Nephron (organoid): ENCODE data around the gene INTS11.
A peak's percentile ranks its signal among the peaks of the same experiment; 100 is the strongest.

Source experiments
- H3K27ac Mint-ChIP-seq, 3 experiments: 2 replicates each; pipeline ENCODE4 v1.8.0; 2020; ENCODE audit warnings: mixed read lengths in 3 of 3, mild to moderate bottlenecking in 2 of 3, moderate library complexity in 1 of 3
- H3K27me3 Mint-ChIP-seq: 2 replicates; pipeline ENCODE4 v1.8.0; 2021; ENCODE audit warnings: low read depth, mild to moderate bottlenecking, moderate library complexity, mixed read lengths
- H3K36me3 Mint-ChIP-seq: 2 replicates; pipeline ENCODE4 v1.8.0; 2020; ENCODE audit warnings: low read depth, mixed read lengths
- H3K4me1 Mint-ChIP-seq: 2 replicates; pipeline ENCODE4 v1.8.0; 2020; ENCODE audit warnings: mixed read lengths
- H3K4me3 Mint-ChIP-seq, 3 experiments: 2 replicates each; pipeline ENCODE4 v1.8.0; 2020; ENCODE audit warnings: mild to moderate bottlenecking in 3 of 3, mixed read lengths in 3 of 3, moderate library complexity in 2 of 3
- H3K9me3 Mint-ChIP-seq: 2 replicates; pipeline ENCODE4 v1.8.0; 2020; ENCODE audit warnings: mixed read lengths
- TF ChIP-seq, protein P1 (sequence below), 3 experiments: fragments of 200-600 bp; sonication (generic); IDR thresholded peaks; one replicate each; pipeline ENCODE4 v1.5.0; 2021; ENCODE audit warnings: antibody characterized with exemption in 3 of 3; ENCODE audit not compliant: unreplicated experiment in 3 of 3

Gene INTS11

GRCh38 chr1:1354271-1355247 lies 30.1 kb upstream of the INTS11 start:
- peaks cover 8% of the 10 kb centered on the region for H3K36me3 Mint-ChIP-seq
- peak overlapping the region in 2 of 3 experiments; percentile 60 to 77 for H3K27ac Mint-ChIP-seq
- peaks cover 11% of the 10 kb centered on the region for H3K27me3 Mint-ChIP-seq
- peaks cover 17% of the 10 kb centered on the region for H3K4me1 Mint-ChIP-seq
- TF ChIP-seq, protein P1, sequence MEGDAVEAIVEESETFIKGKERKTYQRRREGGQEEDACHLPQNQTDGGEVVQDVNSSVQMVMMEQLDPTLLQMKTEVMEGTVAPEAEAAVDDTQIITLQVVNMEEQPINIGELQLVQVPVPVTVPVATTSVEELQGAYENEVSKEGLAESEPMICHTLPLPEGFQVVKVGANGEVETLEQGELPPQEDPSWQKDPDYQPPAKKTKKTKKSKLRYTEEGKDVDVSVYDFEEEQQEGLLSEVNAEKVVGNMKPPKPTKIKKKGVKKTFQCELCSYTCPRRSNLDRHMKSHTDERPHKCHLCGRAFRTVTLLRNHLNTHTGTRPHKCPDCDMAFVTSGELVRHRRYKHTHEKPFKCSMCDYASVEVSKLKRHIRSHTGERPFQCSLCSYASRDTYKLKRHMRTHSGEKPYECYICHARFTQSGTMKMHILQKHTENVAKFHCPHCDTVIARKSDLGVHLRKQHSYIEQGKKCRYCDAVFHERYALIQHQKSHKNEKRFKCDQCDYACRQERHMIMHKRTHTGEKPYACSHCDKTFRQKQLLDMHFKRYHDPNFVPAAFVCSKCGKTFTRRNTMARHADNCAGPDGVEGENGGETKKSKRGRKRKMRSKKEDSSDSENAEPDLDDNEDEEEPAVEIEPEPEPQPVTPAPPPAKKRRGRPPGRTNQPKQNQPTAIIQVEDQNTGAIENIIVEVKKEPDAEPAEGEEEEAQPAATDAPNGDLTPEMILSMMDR (IDR thresholded peaks at IDR 0.05; ENCODE audit: unreplicated experiment in 3 of 3) = no peak
- H3K4me3 Mint-ChIP-seq = peak overlapping the region; percentile 64 to 77 (median 69)
- no peaks in the 10 kb centered on the region for H3K9me3 Mint-ChIP-seq

GRCh38 chr1:1353389-1354151 lies 29.1 kb upstream of the INTS11 start:
- Mint-ChIP-seq H3K4me3 (peak overlapping the region; percentile 34 to 80 (median 47)), H3K27ac (no peak overlapping the region), H3K4me1 (peaks cover 11% of the 10 kb centered on the region), H3K9me3 (no peaks in the 10 kb centered on the region), H3K36me3 (peaks cover 8% of the 10 kb centered on the region), H3K27me3 (peaks cover 11% of the 10 kb centered on the region)
- TF ChIP-seq, protein P1 (IDR thresholded peaks at IDR 0.05; ENCODE audit: unreplicated experiment in 3 of 3) = no peak

- peaks cover 11% of the 10 kb centered on the region for H3K4me1 Mint-ChIP-seq
- H3K27ac Mint-ChIP-seq = peak overlapping the region; percentile 83 to 91 (median 91)
- H3K36me3 Mint-ChIP-seq = peaks cover 8% of the 10 kb centered on the region
- H3K9me3 Mint-ChIP-seq = no peaks in the 10 kb centered on the region
- H3K4me3 Mint-ChIP-seq = peak overlapping the region; percentile 80 to 88 (median 82)
- H3K27me3 Mint-ChIP-seq = peaks cover 11% of the 10 kb centered on the region
- TF ChIP-seq, protein P1 (IDR thresholded peaks at IDR 0.05; ENCODE audit: unreplicated experiment in 3 of 3) = no peak
Observed at GRCh38 chr1:1352786-1353388, 28.4 kb upstream of the INTS11 start.

DNA sequence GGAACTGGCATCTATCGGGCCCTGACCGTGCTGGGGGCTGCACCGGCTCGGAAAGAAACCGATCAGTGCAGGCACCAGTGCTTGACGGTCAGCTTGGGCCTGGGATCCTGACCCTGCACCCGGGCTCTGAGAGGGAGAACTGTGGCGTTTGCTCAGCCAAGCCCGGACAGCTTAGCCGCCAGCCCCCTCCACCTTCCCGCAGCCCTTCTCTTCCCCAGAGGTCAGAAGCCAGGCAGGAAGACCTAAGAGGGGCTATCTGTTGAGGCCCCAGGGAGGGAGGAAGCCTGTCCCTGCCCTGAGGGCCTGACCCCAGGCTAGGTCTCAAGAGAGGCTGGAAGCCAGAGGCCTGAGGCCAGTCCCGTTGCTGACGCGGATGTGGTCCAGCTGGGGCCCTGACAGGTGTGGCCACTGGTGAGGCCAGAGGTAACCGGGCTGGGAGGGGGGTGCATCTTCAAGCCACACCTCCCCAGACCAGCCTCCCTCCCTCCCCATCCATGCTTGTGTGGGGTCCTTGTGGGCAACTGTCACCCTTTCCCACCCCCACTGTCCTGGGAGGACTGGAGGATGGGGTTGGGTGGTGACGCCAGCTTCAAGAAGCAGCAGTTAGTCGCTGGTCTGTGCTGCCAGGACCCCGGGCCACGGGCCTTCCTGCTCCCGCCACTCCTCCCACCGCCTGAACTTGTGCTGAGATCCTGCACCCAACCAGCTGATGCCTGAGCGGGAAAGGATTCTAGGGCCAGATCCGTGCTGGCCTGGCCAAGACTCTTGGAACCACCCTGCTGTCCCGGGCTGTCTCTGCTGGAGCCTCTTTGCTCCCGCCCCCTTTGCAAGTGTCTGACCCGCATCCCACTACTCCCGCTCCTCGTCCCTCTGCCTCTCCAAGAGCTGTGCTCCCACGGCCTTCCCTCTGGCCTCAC lies 27.3 kb upstream of the INTS11 start:
- no peaks in the 10 kb centered on the region for H3K9me3 Mint-ChIP-seq
- peaks cover 11% of the 10 kb centered on the region for H3K27me3 Mint-ChIP-seq
- H3K27ac Mint-ChIP-seq = peak overlapping the region; percentile 83 to 91 (median 91)
- peaks cover 18% of the 10 kb centered on the region for H3K4me1 Mint-ChIP-seq
- H3K36me3 Mint-ChIP-seq = peaks cover 8% of the 10 kb centered on the region
- TF ChIP-seq, protein P1 (IDR thresholded peaks at IDR 0.05; ENCODE audit: unreplicated experiment in 3 of 3) = no peak
- peak overlapping the region; percentile 80 to 88 (median 82) for H3K4me3 Mint-ChIP-seq
